ENCODE data around the gene PDE11A.

DNA sequence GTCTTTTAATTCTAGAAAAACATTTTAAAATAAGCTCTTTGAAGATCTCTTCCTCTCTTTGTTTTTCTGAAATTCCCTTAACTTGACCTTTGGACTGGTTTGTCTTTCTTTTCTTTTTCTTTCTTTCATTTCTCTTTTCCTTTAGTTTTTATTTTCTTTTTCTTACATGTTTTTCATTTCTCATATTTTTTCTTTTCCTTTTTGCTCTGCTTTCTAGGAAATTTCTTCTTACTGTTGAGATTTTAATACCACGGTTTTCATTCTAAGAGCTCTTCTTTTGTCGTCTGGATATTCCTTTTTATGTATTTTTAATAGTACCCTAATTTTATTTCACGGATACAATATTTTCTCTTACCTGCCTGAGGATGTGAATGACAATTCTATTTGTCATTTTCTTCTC is 342.2 kb downstream of the PDE11A start:
- no peak for TF ChIP-seq EZH2 (IDR thresholded peaks at IDR 0.05; ENCODE audit: insufficient read depth, poor library complexity, severe bottlenecking)
- no peak for TF ChIP-seq EZH2phosphoT487 (IDR thresholded peaks at IDR 0.05; ENCODE audit: insufficient read depth, low read depth)

All from GM23248 (cell line).